A673 (cell line): Measurements from ENCODE around the gene RBMS1.

Experiments used
- EZH2 ChIP-seq: fragments of 200-600 bp; sonication (generic); IDR thresholded peaks from 2 replicates; pipeline ENCODE4 v1.6.1; 2017; ENCODE audit warnings: borderline replicate concordance, low read depth, mild to moderate bottlenecking, mixed read lengths, antibody characterized with exemption, low read length; ENCODE audit not compliant: poor library complexity, severe bottlenecking
- TF ChIP-seq, protein P1 (sequence below): fragments of 300-800, 200-600 bp; sonication (generic); conservative IDR thresholded peaks from 2 replicates; pipeline ENCODE4 v1.5.1; 2017; ENCODE audit warnings: low read depth, mild to moderate bottlenecking, antibody characterized with exemption, low read length, moderate library complexity, mixed read lengths

DNA sequence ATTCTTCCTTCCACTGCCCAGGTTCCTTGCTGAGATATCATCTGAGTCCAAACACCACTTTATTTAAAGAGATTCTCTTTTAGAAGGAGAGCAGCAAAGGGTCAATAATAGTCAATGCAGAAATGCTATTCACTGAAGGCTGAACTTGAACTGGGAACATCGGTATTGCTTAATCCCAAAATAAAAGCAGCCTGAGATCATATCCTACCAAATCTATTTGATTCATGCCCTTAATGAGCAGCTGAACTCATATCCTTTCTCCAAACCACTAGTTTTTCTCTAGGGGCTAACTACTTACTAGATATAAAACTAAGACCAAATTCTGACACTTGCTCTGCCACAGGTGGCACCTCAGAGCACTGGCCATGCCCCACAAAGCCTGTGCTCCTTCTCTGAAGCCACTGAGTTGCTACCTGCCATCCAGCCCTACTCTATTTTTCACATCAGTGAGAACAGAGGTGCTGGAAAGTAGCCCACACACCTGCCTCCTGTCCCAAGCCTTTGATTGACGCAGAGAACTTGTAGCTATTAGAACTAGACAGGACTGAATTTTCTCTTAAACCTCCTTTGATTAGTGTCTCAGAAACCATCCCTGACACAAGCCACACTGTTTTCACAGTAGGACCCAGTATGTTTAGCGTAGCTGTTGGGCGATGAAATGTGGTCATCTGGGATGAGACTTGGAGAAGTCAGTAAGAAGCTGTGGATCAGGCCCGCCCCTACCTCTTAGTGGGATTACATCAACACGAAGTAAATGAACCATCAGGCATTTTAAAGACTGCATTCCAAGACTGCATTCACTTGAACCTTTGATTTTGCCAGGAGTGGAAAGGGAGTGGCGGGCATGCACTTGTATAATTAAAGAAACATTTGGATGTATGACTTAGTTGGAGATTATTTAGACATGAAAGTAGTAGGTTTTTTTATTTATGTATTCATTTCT lies 124.3 kb downstream of the RBMS1 start:
- TF ChIP-seq, protein P1, sequence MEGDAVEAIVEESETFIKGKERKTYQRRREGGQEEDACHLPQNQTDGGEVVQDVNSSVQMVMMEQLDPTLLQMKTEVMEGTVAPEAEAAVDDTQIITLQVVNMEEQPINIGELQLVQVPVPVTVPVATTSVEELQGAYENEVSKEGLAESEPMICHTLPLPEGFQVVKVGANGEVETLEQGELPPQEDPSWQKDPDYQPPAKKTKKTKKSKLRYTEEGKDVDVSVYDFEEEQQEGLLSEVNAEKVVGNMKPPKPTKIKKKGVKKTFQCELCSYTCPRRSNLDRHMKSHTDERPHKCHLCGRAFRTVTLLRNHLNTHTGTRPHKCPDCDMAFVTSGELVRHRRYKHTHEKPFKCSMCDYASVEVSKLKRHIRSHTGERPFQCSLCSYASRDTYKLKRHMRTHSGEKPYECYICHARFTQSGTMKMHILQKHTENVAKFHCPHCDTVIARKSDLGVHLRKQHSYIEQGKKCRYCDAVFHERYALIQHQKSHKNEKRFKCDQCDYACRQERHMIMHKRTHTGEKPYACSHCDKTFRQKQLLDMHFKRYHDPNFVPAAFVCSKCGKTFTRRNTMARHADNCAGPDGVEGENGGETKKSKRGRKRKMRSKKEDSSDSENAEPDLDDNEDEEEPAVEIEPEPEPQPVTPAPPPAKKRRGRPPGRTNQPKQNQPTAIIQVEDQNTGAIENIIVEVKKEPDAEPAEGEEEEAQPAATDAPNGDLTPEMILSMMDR, result no peak
- TF ChIP-seq EZH2, result no peak
